Activated CD4-positive, alpha-beta T cell treated with anti-CD3 and anti-CD28 coated beads for 1 hour (primary cell): Measurements from ENCODE around the gene AMPD2.
"Not testable (repeated sequence)": the region's sequence is repeated elsewhere in the genome, so short reads cannot be mapped to it uniquely, and the experiment has no call there.

Experiments used
- DNase-seq: peaks from one replicate; pipeline ENCODE4 v3.0.0-alpha.2; 2020

The AMPD2 gene

DNA sequence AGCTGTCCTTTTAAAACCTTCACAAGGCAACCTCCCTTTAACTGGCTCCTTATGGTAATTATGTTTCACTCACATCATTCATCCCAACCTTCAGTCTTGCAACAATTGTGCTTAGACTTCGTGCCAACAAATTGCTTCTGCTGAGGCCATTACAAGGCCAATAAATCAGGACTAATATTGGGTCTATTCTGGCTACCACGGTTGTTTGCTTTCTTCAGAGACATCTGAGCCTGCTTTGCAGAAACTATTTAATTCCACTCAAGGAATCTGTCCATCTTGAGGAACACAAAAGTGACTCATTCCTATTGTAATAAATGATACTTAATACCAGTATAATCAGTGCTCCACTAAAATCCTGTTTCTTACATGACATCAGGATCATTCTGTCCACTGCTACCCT lies 33.7 kb downstream of the AMPD2 start:
- DNase-seq: no peak

DNA sequence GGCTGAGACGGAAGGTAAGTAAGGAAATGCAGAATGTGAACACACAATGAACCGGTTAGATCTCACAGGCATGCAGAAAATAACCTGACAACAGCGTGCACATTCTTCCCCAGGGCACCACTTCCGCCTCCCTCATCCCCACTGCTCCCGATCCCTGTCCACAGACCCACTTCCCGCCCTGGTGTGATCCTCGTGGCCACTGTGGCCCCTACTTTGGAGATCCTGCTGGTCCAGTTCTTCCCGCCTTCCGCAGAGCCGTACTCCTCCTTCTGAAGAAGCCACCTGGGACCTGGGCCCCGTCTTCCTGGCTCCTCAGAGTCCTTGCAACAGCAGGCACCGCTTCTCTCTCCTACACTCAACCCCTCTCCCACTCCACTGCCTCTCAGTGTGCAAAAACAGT lies 34.9 kb downstream of the AMPD2 start:
- DNase-seq: no peak

DNA sequence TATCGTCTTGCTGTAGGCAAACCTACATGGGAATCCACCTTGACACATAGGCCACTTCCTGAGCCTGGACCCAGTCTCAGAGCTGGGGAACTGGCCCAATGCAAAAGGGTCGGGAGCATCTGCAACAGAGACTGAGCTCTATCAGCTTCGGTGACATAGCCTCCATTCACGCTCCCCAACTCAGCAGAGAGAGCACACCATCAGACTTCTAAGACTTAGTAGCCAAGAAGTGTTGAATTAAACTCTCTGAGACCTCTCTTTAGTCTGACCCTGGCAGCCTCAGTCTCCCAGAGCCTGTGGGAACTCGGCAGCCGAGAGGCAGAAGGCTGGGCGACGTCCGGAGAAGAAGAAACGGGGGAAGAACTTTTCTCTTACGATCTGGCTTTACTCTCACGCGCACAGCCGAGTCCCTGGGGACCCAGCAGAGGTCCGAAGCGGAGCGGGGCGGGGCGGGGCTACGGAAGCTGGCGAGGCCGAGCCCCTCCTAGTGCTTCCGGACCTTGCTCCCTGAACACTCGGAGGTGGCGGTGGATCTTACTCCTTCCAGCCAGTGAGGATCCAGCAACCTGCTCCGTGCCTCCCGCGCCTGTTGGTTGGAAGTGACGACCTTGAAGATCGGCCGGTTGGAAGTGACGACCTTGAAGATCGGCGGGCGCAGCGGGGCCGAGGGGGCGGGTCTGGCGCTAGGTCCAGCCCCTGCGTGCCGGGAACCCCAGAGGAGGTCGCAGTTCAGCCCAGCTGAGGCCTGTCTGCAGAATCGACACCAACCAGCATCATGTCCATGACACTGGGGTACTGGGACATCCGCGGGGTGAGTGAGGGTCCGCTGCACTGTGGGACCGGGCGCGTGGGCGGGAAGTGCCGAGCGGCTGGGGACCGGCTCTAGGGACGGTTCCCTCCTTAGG lies 36.2 kb downstream of the AMPD2 start, which contains the start of gene GSTM4:
GSTM4 (plus strand) TSS at position 485 of the 905 bp plus-strand sequence; CDS start at position 776, 291 bp downstream.
- peak; percentile 42 for DNase-seq

DNA sequence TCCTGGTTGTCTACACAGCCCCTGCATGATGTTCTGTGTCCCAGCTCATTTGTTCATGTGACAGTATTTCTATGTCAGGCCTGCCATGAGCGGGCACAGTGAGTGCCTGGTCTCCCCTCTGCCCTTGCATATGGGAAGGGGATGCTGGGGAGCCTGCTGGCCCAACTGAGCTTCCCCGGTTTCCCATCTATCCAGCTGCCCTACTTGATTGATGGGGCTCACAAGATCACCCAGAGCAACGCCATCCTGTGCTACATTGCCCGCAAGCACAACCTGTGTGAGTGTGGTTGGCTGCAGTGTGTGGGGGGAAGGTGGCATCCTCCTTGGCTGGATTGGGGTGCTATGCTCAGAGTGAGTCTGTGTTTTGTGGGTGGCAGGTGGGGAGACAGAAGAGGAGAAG lies 37.8 kb downstream of the AMPD2 start:
- no peak for DNase-seq

DNA sequence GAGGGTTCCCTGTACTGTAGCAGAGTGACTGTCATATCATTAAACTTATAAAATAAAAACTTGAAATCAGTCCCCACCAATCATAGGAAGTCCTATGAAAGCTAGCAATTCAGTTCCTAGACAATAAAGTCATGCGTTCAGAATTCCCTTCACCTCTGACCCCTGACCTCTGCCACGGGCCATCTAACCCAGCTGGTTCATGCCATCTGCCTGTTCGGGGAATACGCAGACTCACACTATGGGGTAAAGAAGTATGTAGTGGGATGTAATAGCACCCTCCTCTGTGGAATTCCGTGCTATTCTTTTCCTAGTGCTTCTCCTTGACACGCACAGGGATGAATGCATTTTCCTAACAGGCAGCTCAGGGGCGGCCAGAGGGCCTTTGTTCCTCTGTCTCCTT lies 38.3 kb downstream of the AMPD2 start:
- no peak for DNase-seq

DNA sequence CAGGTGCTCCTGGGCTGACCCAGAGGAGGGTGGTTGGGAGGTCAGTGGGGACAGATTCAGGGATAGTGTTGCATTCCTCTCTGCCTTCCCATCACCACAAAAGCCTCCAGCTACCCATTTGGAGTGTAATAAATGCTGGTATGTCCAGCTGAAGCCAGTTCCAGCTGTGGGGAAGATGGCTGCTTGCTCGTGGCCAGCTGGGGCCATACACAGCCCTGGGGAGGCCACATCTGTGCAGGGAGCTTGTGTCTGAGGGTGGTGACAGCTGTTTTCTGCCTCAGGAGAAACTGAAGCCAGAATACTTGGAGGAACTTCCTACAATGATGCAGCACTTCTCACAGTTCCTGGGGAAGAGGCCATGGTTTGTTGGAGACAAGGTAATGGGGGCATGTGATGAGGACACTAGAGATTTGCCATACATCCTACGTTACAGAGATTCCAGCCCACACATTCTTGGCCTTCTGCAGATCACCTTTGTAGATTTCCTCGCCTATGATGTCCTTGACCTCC lies 39.0 kb downstream of the AMPD2 start:
- DNase-seq: no peak

DNA sequence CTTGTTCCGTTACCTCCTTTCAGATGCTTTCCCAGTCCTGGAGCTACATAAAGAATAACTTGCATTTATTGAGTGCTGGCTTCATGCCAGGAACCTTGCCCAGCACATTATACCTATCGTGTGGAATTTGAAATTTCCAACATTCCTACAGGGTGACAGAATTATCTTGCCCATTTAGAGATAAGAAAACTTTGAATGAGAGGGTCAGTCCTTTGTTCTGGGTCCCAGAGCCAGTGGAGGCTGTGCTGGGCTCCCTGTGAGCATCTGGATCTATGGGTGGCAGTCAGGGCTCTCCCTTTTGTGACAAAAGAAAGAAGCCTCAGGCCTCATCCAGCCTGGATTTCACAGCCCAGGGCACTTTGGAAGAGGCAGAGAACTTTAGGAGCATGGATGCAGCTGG lies 39.5 kb downstream of the AMPD2 start:
- no peak for DNase-seq

DNA sequence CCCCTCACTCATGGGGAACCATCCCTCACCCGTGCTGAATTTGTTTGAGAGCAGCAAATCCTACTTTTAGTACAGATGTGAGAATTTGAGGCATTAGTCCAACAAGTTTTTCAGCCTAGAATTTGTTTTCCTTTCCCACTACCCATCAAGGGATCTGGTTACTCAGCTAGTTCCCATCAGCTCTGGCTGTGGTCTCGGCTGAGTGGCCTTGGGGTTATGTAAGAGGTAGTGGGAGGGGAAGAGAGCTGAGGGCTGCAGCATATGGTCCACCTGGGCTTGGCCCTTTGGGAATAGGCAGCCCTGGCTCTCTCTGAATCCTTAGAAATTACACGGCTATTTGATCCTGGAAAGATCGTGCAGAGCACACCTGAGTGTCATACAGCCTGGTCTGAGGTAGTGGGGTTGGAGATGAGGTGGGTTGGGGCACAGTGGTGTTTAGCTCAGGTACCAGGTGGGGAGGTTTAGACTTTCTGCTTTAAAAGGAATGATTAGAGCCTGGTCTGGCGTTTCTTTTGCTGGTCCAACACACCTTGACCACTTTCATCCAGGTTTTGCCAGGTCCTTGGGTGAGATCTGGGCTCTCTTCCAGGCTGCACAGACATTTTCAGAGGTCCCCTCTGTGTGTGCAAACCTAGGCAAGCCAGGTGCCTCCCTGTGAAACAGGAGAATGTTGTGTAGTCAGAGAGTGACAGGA lies 40.5 kb downstream of the AMPD2 start:
- DNase-seq: no peak

DNA sequence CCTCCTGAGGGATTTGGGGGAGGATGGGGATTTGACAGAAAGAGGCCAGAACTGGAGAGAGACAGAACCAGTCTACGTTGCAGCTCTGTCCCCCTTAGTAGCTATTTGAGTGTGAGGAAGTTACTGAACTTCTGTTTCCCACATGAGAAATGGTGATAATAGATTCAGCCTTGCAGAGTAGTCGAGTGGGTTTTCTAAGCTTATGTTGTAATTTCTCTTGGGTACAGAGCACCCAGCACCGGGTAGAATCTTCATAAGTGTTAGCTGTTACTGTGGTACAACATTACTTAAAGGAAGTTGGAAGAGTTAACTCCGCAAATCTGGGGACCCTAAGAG lies 41.0 kb downstream of the AMPD2 start:
- DNase-seq: not testable (repeated sequence)

DNA sequence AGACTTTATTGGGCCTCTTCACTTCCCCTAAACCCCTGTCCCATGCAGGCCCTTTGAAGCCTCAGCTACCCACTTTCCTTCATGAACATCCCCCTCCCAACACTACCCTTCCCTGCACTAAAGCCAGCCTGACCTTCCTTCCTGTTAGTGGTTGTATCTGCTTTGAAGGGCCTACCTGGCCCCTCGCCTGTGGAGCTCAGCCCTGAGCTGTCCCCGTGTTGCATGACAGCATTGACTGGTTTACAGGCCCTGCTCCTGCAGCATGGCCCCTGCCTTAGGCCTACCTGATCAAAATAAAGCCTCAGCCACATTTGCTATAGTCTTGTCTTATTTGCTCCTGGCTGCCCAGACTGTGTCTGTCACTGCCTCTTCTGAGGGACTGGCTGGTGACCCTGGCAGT lies 41.8 kb downstream of the AMPD2 start:
- DNase-seq: no peak

DNA sequence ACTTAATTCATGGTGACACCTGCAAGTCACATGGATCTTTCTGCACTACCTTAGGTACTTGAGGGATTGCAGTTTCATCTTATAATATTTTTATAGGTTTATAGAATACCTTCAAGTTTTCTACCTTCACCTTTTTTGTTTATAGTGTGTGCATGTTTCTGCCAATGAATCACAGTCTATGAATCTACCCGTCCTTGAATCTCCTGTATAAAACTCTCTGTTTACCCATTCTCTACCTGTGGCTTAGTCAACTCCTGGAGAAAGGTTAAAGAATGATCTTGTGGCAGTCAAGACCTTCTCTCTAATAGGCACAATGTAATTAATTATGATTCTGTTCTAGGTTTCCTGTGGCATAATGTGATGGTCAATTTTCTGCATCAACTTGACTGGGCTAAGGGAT lies 45.0 kb downstream of the AMPD2 start:
- DNase-seq: no peak

DNA sequence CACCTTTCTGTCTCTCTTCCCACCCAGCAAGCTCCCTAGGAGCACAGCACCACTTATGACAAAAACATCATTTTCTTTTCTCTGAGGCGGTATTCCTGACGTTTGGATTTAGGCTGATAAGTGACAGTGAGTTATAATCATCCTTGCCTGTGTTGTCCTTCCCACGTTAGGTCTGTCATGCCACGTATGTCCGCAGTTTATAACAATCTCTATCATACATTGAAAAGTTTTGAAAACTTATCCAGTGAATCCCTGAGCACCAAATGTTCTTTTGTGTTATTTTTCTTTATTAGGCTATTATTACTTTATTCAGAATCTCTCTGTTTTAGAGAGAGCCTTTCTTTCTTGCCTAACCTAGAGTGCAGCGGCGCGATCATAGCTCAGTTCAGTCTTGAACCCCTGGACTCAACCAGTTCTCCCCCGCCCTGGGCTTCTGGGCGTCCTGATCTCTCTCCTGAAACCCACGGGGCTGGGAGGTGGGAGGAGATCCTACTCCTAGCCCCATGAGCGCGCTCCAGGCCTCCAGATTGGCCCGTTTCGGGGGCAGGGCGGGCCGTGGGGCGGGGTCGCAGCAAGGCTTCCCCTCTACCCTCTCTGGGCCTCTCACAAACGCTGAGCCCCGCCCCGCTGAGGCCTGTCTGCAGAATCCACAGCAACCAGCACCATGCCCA lies 48.0 kb downstream of the AMPD2 start, which contains the start of gene GSTM2:
GSTM2 (plus strand) TSS at position 606 of the 671 bp plus-strand sequence; CDS start at position 665, 59 bp downstream.
- DNase-seq: peak; percentile 63

DNA sequence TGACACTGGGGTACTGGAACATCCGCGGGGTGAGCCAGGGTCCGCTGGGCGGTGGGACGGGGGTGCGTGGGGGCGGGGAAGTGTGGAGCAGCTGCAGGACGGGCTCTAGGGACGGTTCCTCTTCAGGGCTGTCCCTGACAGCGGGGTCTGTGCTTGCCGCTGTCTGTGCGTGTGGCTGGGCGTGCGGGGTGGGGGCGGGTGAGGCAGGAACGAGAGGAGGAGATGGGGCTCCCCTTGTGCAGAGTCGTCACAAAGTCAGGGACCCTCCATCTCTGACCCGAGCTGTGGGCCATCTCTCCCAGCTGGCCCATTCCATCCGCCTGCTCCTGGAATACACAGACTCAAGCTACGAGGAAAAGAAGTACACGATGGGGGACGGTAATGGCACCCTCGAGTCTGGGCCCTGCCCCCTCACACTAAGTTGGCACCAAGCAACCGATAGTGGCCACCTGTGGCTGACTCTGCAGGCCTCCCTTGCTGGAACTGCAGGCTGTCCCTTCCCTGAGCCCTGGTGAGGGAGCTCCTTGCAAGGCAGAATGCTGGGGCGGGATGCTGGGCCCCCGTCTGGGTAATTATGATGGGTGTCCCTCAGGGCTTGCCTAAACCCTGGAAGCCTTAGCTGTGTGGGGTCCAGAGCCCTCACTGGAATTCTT lies 48.6 kb downstream of the AMPD2 start:
- no peak for DNase-seq

DNA sequence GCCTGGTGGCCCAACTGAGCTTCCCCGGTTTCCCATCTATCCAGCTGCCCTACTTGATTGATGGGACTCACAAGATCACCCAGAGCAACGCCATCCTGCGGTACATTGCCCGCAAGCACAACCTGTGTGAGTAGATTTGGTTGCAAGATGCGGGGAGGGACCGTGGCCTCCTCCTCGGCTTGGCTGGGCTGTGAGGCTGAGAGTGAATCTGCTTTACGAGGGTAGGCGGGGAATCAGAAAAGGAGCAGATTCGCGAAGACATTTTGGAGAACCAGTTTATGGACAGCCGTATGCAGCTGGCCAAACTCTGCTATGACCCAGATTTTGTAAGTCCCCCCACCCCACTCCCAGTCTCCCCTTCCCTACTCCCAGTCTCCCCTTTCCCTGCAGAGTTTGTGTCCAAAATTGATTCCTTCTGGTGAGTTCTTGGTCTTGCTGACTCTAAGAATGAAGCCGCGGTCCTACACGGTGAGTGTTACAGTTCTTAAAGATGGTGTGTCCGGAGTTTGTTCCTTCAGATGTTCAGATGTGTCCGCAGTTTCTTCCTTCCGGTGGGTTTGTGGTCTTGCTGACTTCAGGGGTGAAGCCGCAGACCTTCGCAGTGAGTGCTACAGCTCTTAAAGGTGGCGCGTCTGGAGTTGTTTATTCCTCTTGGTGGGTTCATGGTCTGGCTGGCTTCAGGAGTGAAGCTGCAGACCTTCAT lies 49.8 kb downstream of the AMPD2 start:
- no peak for DNase-seq

DNA sequence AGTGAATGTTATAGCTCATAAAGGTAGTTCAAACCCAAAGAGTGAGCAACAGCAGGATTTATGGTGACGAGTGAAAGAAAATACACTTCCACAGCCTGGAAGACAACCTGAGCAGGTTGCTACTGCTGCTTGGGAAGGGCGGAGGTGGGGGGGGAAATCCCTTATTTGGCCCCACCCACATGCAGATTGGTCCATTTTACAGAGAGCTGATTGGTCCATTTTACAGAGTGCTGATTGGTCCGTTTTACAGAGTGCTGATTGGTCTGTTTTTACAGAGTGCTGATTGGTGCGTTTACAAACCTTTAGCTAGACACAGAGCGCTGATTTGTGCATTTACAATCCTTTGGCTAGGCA lies 50.3 kb downstream of the AMPD2 start:
- not testable (repeated sequence) for DNase-seq

DNA sequence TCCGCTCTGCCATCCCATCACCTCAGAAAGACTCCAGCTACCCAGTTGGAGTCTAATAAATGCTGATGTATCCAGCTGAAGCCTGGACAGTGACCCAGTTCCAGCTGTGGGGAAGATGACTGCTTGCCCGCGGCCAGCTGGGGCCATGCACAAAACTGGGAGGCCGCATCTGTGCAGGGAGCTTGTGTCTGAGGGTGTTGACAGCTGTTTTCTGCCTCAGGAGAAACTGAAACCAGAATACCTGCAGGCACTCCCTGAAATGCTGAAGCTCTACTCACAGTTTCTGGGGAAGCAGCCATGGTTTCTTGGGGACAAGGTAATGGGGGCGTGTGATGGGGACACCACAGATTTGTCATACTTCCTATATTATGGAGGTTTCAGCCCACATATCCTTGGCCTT lies 51.4 kb downstream of the AMPD2 start:
- DNase-seq: no peak

DNA sequence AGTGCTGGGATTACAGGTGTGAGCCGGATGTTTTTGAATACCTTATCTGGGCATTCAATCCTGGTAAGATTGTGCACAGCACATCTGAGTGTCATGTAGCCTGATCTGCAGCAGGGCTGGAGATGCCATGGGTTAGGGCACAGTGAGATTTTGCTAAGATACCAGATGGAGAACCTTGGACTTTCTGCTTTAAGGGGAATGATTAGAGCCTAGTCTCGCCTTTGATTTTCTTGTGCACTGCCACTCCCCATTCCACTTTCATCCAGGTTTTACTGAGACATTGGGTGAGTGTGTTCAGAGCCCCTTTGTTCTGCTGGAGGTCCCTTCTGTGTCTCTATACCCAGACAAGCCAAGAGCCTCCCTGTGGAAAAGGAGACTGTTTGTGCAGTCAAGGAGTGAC lies 54.2 kb downstream of the AMPD2 start:
- DNase-seq: not testable (repeated sequence)

DNA sequence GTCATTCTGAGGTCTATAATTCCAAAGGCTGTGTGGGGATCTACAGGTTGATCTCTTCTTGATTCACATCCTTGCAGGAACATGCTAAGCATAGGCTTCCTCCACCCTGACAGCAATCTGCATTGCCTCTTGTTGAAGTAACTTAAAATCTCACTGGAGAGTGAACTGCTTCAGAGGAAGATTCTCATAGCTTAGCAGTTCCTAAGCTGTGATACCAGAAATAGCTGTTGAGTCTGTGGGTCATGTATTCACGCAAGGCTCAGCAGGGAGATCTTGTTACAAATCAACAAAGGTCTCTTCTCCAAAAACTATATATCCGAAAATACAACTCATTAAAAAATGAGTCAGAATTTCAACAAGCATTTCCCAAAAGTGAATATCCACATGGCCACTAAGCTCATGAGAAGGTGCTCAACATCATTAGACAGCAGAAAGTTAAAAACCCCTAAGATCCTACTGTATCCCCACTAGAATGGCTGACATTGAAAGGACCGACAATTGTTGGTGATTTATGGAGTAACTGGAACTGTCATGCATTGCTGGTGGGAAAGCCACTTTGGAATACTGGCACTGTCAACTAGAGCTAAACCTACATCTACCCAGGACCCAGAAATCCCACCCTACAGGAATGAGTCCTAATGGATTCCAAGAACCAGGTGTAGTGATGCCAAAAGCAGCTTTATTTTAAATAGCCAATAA lies 57.2 kb downstream of the AMPD2 start:
- DNase-seq: not testable (repeated sequence)

DNA sequence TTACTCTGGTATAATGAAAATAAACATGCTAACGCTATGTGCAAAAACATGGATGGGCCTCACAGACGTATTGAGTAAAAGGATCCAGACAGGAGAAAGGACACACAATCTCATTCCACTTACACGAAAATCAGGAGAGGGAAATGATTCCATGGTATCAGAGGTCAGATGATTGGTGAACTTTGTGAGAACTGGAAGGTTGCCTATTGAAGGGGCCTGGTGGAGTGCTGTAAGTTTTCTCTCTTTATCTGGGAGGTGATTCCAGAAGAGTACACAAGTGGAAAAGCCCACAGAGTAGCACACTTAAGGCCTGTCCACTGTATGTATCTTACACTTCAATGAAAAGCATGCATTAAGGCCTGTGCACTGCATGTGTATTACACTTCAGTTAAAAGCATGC lies 57.8 kb downstream of the AMPD2 start:
- DNase-seq: no peak

DNA sequence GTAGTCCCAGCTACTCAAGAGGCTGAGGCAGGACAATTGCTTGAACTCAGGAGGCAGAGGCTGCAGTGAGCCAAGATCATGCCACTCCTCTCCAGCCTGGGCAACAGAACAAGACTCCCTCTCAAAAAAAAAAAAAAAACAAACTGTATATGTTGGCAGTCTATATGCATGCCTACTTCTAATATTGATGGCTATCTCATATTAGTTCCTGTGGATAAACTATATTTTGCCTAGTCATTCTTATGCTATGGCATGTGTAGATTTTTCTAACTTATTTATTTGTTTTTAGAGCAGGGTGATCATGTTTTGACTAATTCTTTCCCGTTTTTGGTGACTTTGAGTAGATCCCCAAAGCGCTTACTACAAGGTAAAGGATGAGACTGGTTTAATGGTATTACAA lies 59.0 kb downstream of the AMPD2 start:
- DNase-seq: not testable (repeated sequence)
